Embryonic facial prominence (tissue), 1 donor: ENCODE data around the gene WEE2.
"Not testable (repeated sequence)": the region's sequence is repeated elsewhere in the genome, so short reads cannot be mapped to it uniquely, and the experiment has no call there.

Source experiments
- DNase-seq: peaks from one replicate; pipeline ENCODE4 v3.0.0-alpha.2; 2016; ENCODE audit errors: extremely low spot score

WEE2 gene

DNA sequence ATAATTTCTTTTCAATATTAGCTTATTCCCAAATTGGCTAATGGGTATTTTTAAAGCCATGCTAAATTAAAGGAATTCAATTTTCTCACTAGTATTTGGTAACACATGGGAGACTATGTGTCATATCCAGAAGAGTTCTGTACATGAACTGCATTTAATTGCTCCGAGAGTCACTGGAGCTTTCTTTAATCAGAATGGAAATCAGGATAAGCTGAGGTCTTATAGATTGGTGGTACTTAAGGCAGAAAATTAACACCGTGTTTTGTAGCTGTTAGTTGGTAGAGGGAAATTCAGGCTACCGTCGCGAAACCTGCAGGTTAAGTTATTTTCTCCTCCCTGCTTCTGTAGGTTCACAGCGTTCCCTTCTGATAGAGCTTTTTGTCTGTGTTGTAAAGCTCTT, at the start of gene WEE2:
TSS of gene WEE2 (plus strand) at position 3 of the 400 bp plus-strand sequence. CDS start 406 bp downstream, outside the sequence.
- DNase-seq, result no peak

DNA sequence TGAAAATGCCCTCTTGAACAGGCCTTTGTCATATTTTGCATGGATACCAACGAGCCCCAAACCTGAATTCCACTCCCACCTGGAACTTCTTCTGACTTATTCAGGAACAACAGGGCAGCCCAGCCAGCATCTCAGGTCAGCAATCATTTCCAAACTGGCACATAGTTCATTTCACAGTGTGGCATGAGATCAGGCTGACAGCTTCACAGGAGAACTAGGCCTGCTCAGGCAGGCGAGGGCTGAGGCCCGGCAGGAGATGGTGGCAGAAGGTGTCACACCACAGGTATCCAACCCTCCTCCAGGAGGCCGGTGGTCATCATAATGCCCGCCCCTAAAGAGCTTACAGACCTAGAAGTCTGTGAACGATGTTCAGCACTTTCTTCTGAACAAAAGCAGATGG, 48.7 kb upstream of the WEE2 start:
- no peak for DNase-seq

DNA sequence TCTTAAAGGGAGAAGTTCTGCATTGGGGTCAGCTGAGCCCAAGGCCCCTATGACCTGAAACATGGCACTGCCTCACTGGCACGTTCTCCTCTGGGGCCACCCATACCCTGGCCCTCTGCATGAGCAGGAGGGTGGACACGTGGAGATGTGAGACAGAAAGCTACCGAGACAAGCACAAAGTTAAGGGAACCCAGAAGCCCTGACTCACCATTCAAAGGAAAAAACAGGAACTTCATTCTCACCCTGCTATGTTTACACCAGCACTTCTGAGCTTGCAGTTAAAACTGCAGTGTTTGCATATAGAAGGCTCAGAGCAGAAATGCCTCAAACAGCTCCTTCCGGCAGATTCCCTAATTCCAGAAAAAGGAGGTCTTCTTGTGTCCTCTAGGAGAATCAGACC, 47.9 kb upstream of the WEE2 start:
- DNase-seq, result no peak

DNA sequence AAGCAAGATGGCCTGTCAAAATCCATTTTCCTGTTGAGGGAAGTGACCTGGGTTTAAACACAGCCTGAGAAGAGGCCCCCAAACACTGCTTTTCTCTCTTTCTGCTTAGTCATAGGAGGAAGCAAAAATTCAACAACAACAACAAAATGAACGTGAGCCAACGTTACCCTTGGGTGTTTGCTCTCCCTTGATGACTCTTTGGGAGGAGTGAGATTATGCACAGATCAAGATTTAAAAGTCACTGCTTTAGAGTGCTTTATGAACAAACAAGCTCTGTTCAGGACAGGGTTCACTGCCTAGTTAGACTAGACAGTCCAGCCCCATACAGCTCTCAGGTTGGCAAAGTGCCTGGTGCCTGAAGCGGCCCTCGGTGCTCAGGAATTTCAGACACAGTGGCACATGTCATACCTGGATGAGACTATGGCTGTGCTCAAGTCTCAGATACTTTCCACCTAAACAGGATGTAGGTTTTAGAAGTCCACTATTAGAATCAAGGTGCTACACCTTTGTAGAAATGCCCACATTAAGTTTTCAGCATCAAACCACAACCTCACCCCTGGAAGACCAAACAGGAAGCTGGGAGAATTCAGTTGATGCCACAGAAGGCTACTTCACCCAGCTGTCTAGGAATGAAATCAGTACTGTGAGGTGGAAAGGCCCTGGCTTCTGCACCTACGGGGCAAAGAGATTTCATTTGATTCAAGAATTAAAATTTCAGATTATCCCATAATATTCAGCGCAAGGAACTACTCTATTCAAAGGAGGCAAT, 44.9 kb upstream of the WEE2 start:
- DNase-seq, result no peak

DNA sequence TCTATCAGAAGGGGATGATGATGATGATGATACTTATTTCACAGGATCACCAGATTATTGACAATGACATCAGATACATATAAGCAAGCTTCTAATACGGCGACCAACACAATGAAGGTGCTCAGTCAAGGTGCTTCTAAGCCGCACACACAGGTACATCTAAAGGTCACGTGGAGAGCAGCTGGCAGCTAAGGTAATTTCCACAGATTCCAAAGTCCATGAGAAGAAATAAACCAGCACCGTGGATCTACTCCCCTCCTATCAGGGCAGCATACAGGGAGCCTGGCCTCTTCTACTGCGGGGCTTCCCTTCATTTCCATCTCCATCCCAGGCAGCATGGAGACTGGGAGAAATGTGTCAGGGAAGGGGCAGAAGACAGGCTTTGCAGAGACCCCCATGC, 43.7 kb upstream of the WEE2 start:
- no peak for DNase-seq

DNA sequence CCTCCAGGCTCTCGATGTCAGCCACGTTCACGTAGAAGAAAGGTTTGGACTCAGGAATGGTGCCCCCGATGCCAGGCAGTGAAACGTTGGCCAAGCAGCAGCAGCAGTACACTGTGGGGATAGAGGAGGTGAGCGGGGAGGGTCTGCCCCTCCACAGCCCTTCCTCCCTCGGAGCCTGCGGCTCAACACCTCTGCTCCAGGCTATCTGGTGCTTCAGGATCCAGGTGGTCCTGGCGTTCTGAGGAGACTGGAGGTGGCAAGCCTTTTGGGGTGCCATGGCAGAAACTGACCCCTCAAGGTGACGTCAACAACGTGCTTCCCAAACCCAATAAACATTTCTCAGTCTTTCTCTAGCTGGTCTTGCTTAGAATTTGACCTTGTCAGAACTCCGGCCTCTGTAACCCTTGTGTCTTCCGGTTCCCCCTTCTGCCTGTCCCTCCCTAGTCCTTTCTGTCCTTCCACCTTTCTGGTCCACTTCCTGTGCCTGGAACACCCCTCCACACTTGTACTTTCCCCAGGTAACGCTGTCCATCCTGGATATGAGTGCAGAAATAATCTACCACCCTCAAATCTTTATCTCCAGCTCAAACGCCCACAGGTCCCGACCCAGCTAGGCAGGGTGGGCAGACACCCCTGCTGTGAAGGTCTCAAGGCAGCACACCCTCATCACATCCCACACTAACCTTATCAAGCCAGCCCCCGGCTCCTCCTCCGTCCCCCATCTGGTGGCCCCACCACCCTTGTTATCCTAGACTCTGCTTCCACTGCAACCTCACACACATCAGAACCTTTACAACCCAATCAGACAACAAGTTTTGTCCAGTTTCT, 42.7 kb upstream of the WEE2 start:
- DNase-seq, result no peak

DNA sequence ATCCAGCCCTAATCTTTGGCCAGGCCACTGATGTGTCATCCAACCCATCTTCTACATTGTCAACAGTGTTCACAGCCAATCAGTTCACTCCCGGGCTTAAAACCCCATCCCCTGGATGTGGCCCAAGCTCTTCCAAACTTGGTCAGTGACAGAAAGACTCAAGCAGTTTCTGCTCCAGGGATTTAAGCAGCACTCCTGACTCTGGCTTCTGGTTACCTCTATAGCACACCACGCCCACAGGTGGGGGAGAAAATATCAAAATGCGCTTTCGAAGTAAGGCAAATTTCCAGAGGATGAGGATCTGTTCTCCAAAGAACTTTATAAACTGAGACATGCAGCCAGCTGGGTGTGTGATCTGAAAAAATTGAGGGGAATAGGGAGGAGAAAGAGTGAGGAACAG, 42.1 kb upstream of the WEE2 start:
- no peak for DNase-seq

DNA sequence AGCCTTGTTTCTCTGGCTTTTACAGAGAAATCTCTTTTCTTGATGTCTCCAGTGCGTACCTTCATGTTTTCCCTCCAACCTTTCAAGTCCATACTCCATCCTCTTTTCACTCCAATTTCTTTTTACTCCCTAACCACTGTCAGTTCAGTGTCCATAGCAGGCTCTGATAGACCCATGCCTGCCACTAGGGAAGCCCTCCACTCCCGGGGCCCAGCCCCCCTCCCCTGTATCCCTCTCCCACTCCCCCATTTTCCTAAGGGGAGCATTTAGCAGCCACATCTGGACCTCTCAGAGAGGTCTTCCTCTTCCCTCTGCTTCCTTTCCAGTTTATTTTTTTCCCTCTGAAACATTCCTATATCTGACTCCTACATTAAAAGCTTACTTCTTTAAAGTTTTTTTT, 39.3 kb upstream of the WEE2 start:
- no peak for DNase-seq

DNA sequence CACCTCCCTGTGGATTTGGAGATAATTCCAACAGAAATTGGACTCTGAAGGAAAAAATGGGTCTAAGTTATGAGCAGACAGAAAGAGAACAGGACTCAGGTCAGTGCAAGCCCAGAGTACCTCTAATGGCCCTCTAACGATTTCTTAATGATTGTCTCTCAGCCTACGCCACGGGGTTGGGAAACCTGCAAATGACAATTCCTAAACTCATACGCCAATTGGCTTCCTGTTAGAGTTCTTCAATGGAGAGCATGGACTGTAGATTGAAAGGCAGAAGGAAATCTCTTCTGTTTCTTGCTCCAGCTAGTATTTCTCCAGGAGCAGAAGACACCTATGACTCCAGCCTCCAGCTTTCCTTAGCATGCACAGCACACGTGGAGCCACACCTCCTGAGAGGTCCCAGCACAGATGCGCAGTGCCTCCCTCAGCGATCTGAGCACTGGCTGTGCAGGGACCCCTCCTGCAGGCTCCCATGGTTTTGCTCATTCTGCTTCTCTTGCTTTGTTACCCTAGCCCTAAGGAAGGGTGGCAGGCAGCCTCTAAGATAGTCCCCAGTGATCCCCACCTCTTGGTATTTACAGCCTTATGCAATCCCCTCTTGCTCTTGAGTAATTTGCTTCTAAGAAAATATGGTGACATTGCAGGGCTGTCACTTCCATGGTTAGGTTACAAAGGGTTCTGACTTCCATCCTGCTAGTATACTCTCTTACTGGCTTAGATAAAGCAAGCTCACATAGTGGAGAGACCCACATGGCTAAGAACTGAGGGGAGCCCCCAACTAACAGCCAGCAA, 36.3 kb upstream of the WEE2 start:
- no peak for DNase-seq

DNA sequence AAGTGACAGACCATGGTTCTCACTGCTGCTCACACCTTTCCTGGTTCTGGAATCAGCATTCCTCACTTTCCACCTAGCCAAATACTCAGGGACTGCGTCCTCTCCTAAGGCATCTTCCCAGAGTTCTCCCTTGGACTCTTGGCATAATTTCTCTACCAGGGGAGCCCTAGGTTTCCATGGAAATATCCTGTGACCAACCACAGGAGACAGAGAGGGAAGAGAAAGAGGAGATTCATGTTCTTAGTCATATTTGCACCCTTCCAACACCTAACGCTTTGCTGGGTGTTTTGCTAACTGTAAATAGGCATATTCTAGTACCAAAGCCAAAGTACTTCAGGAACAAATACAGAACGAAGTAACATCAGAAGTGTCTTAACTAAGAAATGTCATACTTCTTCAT, 34.8 kb upstream of the WEE2 start:
- no peak for DNase-seq

DNA sequence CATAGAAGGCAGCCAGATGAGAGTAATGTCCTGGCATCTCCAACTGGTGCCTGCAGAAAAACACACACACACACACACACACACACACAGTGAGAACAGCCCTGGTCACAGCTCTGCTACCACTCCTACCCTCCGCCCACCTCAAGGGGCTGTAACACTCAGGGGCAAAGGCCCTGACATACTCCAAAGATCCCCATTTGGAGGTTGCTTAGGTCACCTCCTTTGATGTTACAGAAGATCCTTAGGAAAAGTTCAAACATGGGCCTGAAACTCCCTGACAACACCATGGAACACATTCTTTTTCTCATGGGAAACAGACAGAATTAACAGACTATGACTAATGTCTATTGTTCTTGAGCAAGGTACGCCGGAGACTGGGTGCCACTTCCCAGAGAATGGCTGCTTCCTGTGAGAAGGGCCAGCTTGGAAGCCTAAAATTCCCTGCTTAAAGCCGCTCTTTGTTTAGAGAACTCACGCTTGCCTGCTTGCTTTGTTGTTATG, 33.9 kb upstream of the WEE2 start:
- DNase-seq, result no peak

DNA sequence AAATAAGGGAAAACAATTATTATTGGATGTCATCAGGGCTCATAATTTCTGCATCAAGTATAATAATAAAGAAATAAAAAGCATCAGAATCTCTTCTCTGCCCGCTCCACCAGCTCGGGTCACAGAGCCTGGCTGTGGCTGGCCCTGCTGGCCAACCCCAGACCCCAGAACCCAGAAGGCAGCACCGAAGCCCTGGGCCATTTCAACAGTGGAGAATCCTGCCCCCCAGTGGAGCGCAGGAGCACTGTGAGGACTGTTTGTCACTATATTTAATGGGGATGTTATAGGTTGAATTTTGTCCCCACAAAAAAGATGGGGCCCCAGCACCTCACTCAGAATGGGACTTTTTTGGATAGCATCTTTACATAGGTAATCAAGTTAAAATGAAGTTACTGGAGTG, 33.5 kb upstream of the WEE2 start:
- no peak for DNase-seq

DNA sequence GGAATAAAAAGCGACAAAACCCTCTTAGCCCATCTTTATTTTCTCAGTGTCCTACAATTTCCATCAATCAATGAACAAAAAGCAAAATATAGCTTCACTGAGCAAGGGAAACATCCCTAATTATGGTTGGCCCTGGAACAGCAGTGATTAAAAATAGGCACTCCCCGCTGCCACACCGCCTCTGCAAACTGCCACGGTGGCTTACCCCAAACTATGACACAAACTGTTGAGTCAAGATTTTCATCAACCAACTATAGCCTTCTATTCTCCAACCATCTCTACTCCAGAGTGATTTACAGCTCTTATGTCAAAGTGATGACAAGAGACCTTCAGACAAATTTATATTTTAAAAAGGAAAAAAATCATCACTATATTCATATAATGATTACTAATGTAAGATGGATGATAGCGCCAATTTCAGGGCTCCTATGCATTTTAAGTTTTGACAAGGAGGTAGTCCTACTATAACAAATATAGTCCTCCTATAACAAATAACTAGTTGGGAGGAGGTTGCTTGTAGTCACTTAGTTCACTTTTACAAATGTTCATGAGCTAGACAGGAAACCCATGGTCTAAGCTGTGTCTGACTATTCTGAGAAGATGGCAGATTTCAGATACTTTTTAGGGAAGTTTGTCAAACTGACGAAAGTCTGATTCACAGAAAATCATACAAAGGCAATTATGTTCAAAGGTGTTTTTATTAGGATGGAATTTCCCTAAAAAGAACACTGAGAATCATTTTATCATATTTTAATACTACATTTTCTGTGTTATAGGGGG, 32.5 kb upstream of the WEE2 start:
- no peak for DNase-seq

DNA sequence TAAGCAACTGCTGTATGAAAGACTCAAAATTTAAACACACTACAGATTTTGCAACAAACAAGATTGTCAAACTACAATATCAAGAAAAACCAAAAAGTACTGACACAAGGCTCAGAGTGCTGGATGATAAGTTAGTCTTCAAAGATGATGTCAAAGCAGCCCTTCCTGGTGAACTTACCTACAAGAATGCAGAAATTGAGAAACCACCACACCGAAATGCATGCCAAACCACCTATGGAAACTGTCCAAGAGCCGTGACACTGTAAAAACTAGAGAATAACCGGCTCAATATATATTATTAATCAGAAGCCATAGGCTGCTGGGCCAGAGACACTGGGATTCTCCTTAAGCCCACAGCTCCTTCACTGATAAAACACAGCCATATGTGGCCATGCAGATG, 31.5 kb upstream of the WEE2 start:
- DNase-seq, result no peak

DNA sequence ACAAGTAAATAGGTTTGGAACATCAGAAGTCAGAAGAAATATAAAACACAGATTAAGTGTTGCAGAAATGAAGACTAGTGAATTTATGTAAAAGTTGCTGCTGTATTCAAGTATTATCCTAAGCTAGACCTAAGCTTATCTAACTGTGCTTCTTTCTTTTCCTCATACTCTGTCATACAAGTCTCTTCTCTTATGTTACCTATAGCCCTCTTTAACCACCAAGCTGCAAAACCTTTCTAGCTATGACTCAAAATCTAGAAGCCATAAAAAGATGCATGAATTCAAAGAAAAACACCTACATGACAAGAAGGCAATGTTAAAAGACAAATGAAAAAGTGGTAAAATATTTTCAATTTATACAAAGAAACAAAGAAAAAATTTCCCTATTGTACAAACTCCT, 29.1 kb upstream of the WEE2 start:
- no peak for DNase-seq

DNA sequence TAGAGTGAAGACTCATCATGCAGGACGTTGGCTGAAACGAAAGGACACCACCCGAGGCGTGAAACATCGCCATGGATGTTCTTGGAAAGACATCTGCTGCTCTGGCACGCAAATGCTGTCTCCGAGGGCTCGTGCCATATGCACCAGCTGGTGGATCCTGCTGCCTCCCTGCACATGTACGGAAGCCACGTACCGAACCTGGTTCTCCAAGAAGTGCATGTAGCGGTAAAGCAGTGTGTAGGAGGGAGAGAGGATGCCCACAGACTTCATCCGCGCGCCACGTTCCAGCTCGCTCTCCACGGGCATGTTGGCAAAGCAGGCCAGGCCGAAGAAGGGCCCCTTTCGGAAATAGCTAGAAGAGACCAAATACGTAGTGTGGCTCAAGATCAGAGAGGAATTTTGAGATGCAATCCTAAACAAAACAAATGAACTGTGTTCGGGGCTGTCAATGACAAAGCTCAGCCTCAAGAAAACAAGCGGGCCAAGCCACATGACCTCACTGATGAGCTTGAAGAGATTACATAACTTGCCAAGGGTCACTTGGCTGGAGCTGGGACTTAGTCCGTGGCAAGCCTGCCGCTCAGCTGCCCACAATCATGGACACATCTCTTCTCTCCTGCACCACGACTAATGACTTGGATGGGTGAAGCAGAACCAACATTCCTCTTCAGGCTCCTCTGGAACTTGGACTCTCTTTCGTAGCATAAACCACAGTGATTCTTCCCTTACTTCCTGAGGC, 22.7 kb upstream of the WEE2 start:
- no peak for DNase-seq

DNA sequence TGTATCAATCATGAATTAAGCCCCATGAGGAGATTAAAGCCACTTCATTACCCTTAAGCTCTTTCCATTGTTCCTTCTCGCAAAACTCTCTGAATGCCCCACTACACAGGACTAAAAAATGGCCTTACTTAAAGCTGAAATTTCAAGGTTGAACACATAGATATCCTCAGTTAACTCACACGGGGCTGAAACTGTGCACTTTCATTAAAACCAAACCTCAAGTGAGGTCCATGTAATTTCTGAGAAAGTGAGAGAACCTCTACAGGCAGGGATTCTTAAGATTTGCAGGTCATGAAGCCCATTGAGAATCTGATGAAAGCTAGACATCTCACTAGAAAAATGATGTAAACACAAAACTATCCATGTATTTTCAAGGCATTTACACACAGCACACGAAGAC, 22.1 kb upstream of the WEE2 start:
- no peak for DNase-seq

DNA sequence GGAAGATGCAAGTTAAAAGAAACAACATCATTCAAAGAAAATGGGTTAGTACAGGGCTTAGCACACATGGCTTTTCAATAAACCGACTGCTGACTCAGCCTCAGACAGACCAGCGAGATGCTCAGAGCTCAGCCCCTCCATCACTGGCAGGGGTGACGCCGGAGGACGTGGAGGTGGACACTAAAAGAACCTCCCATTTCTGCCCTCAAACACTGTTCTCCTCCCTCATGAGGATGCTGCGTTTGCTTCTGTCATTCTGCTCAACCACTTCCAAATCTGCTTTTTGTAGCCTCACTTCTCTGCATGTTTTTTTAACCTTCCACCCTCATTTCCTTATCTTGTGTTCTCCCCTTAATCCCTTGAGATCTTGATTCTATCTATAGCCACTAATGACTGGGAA, 21.5 kb upstream of the WEE2 start:
- no peak for DNase-seq

DNA sequence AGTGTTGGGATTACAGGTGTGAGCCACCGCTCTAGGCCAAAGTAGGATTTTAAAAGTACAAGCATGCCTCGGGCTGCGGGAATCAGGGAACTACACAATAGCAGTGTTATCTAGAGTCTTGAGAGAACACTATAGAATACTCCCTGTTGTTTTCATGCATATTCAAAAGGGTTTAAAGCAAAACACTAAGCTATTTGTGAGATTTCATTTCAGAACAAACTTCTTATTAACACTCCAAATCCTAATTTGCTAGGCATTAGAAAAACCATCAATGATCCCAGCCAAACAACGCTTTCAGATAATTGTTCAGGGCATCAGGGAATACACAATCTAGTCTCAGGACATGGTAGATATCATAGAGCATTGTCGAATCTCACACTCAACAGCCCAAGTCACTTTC, 20.1 kb upstream of the WEE2 start:
- DNase-seq, result no peak

DNA sequence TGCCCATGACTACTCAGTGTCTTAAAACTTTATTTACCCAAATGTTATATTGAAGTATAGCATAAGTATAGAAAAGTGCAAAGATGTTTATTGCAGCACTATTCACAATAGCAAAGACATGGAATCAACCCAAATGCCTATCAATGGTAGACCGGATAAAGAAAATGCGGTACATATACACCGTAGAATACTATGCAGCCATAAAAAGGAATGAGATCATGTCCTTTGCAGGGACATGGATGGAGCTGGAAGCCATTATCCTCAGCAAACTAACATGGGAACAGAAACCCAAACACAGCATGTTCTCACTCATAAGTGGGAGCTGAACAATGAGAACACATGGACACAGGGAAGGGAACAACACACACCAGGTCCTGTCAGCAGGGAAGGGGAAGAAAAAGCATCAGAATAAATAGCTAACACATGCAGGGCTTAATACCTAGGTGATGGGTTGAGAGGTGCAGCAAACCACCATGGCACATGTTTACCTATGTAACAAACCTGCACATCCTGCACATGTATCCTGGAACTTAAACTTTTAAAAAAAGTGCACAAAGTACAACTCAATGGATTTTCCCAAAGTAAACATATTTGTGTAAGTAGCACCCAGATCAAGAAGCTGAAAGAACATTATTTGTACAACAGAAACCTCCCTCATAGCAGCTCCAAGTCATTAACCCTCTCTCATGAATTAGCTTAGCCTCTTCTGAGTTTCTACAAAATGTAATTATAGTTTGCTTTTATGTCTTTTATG, 18.9 kb upstream of the WEE2 start:
- not testable (repeated sequence) for DNase-seq
